ENCODE results near the gene CPOX. TPM values are rescaled to one million over a fixed set of nuclear protein-coding genes. Genes with fewer than 3 reads are reported as not detected.

CPOX gene
- total RNA-seq, 1 experiment from 2014 or later: 28.3 TPM

DNA sequence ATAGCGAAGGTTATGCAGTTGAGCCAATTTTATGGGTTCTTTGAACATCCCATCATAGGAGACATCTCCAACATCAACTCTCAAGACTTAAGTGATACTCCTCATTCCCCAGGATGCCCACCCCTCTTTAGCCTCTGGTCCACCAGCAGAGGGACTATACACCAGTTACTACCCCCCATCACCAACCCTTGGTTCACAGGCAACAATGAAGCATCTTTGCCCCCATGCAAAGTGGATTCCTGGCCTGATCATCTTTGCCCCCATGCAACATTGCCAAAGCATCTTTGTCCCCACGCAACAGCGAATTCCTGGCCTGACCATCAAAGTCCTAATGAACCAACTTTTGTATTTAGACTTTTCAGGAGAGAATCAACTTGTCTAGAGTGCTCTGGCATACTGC is 42.6 kb downstream of the CPOX start:
- H3K4me3 ChIP-seq: no peak overlapping the region
- H3K36me3 ChIP-seq: no peaks in the 10 kb centered on the region
- no peaks in the 10 kb centered on the region; the same call in 1 of the 2 replicates for H3K4me1 ChIP-seq
- no peak overlapping the region for H3K27ac ChIP-seq
- H3K27me3 ChIP-seq: peaks cover 7% of the 10 kb centered on the region; the same call in 1 of the 2 replicates
- H3K9me3 ChIP-seq (replicated peaks): no peaks in the 10 kb centered on the region
- DNase-seq: no peak

DNA sequence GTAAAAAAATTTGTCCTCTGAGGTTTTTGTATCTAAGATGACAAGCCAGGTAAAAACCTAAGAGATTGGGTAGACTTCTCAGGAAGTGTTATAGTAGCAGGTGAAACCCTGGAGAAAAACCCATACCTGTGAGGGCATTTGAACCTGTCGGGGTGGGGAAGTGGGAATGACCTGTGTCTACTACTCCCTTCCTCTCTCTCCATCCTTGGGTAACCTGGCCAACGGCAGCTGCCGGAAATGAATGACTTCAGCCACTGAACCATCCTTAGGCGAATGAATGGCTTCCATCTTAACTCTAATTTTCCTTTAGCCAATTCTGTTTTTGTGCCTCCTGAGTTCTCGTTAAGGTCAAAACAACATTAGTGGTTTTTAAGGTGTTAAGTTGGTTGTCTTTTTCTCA is 44.9 kb downstream of the CPOX start:
- Histone ChIP-seq H3K9me3 (replicated peaks) (no peaks in the 10 kb centered on the region), H3K27ac (no peak overlapping the region), H3K4me1 (no peaks in the 10 kb centered on the region), H3K27me3 (peaks cover 3% of the 10 kb centered on the region; the same call in 1 of the 2 replicates), H3K36me3 (no peaks in the 10 kb centered on the region), H3K4me3 (no peak overlapping the region)
- no peak for DNase-seq

DNA sequence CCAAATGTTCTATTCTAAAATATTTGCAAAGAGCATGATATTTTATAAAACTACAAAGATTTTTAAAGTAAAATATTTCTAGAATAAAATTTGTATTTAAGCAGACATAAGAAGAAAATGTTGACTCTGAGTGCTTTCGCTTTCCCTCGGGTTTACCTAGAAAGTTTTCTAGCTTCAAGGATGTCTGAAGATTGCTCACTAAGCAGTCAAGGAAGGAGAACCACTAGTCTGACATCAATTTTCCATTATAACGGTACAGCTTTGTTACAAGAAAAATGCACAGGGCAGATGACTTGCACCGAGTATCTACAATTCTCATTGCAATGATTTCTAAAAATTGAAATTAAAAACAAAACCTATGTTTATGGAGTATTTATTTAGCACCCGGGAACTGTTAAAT is 47.5 kb downstream of the CPOX start:
- H3K4me3 ChIP-seq: no peak overlapping the region
- no peak overlapping the region for H3K27ac ChIP-seq
- H3K27me3 ChIP-seq: no peaks in the 10 kb centered on the region; the same call in 1 of the 2 replicates
- no peaks in the 10 kb centered on the region for H3K9me3 ChIP-seq (replicated peaks)
- no peaks in the 10 kb centered on the region for H3K4me1 ChIP-seq
- H3K36me3 ChIP-seq: no peaks in the 10 kb centered on the region
- no peak for DNase-seq

DNA sequence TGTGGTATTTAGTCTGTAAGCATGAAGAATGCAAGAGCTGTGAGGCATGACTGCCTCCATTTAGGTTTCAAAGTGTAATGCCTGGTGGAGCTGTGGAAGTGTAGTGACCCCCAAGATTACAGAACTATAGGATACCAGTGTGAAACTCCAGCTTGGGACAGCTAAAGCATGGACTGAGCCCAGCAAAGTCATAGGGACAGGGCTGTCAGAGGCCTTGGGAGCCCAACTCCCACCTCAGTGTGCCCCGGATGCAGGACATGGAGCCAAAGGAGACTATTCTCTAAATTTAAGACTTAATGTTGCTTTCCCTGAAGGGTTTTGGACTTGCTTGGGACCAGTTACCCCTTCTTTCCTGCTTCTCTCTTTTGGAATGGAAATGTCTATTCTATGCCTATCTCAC is 50.8 kb downstream of the CPOX start:
- Histone ChIP-seq H3K27me3 (no peaks in the 10 kb centered on the region; the same call in 1 of the 2 replicates), H3K4me3 (no peak overlapping the region), H3K9me3 (replicated peaks) (no peaks in the 10 kb centered on the region), H3K27ac (no peak overlapping the region), H3K4me1 (peaks cover 4% of the 10 kb centered on the region; the same call in 1 of the 2 replicates), H3K36me3 (no peaks in the 10 kb centered on the region)
- DNase-seq: no peak

DNA sequence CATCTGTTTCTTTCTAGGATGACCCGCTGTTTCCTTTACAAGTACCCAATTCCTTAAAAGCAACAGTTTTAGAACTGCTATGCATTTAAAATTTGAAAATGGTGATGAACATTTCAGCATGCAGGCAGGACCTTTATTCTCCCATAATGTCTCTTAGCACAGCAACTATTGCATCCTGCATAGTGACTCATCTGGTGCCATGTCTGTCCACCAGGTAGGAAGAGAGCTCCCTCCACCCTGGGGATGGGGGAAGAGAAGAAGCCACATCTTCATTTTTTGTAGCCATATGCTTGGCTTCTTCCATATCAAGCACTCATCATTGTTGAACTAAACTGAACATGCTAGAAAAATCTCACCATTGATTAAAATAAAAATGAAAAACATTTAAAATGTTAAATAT is 51.7 kb downstream of the CPOX start:
- Histone ChIP-seq H3K9me3 (replicated peaks) (no peaks in the 10 kb centered on the region), H3K4me1 (peaks cover 4% of the 10 kb centered on the region; the same call in 1 of the 2 replicates), H3K27me3 (no peaks in the 10 kb centered on the region; the same call in 1 of the 2 replicates), H3K27ac (no peak overlapping the region), H3K36me3 (no peaks in the 10 kb centered on the region), H3K4me3 (no peak overlapping the region)
- DNase-seq: no peak

DNA sequence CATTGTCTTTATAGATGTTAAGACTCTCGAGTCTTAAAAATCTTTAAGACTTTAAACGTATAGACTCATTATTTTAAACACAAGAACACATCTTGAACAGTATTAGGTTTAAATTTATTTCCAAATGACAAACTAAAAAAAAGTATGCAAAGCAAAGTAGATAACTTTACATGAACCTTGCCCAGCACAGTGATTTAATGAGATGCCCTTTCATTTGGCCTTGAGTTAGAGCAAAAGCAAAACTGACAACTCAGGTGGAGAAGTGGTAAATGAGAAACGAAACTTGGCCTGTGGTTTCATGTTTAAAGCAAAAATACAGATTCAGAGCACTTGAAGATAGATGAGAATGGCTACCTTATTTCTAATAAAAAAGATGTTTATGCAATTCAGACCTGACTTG is 53.1 kb downstream of the CPOX start:
- Histone ChIP-seq H3K27ac (no peak overlapping the region), H3K9me3 (replicated peaks) (no peaks in the 10 kb centered on the region), H3K4me1 (peaks cover 4% of the 10 kb centered on the region; the same call in 1 of the 2 replicates), H3K4me3 (no peak overlapping the region), H3K27me3 (no peaks in the 10 kb centered on the region; the same call in 1 of the 2 replicates), H3K36me3 (no peaks in the 10 kb centered on the region)
- DNase-seq: no peak

DNA sequence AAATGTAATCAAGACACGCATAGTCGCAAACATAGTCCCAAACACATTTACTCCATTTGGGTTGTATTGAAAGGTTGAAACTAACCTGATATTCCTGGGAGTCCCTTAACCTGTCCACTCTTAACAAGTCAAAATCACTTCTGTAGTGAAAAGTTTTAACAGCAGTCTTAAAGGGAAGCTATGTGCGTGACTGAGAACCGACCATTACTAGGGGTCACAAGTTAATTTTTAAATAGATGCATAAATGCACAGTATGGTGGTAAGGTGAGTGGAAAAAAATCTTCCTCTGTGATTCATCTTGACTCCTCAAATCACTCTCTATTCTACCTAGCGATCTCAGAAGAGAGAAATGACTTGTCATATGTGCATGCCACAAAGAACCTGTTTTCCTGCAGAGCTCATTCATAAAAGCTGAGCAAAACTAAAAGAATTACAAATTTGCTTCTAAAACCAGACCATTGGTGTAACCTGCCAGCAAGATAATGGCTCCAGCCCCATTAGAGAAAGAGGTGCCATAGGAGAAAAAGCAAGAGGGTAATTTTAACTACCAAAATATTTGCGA is 56.9 kb downstream of the CPOX start:
- no peak for DNase-seq
- Histone ChIP-seq H3K27ac (no peak overlapping the region), H3K4me3 (no peak overlapping the region), H3K4me1 (peaks cover 4% of the 10 kb centered on the region; the same call in 1 of the 2 replicates), H3K36me3 (no peaks in the 10 kb centered on the region), H3K27me3 (no peaks in the 10 kb centered on the region), H3K9me3 (replicated peaks) (no peaks in the 10 kb centered on the region)

DNA sequence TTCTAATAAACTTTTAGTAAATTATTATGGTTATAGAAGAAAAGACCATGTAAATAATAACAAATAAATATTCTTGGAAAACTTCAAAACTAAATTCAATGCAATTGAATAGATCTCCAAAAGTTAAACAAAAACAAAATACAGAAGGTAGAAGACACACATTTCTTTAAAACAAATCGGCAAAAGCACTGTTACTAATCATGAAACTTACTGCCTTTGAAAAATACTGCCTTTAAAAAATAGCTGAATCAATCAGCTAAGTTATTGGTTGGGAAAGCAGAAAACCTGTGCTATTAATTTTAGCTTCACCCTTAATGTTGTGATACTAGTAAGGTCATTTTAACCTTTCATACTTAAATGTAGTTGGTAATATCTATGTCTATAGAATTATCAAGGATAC is 58.7 kb downstream of the CPOX start:
- Histone ChIP-seq H3K27me3 (no peaks in the 10 kb centered on the region), H3K27ac (no peak overlapping the region), H3K4me3 (no peak overlapping the region), H3K36me3 (no peaks in the 10 kb centered on the region), H3K9me3 (replicated peaks) (no peaks in the 10 kb centered on the region), H3K4me1 (peaks cover 4% of the 10 kb centered on the region; the same call in 1 of the 2 replicates)
- DNase-seq: no peak

DNA sequence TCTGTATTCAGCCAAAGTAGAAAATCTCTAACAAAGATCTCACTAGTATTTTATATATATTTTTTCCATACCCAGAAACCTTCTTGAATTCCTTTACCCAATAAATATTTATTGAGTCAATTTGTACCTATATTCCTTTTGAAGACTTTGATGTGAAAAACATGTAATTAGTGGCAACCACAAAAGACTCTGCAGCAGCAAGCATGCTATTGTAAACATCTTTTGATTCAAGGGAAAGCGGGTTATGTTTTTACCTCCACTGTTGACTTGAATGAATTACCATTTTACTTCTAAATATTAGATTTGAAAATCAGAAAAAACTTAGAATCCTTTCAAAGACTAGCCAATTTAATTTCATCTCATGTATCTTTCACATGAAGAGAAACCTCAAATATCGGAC is 59.2 kb downstream of the CPOX start:
- DNase-seq: no peak
- peaks cover 4% of the 10 kb centered on the region; the same call in 1 of the 2 replicates for H3K4me1 ChIP-seq
- no peaks in the 10 kb centered on the region for H3K36me3 ChIP-seq
- no peaks in the 10 kb centered on the region for H3K9me3 ChIP-seq (replicated peaks)
- H3K4me3 ChIP-seq: no peak overlapping the region
- H3K27ac ChIP-seq: no peak overlapping the region
- no peaks in the 10 kb centered on the region for H3K27me3 ChIP-seq

DNA sequence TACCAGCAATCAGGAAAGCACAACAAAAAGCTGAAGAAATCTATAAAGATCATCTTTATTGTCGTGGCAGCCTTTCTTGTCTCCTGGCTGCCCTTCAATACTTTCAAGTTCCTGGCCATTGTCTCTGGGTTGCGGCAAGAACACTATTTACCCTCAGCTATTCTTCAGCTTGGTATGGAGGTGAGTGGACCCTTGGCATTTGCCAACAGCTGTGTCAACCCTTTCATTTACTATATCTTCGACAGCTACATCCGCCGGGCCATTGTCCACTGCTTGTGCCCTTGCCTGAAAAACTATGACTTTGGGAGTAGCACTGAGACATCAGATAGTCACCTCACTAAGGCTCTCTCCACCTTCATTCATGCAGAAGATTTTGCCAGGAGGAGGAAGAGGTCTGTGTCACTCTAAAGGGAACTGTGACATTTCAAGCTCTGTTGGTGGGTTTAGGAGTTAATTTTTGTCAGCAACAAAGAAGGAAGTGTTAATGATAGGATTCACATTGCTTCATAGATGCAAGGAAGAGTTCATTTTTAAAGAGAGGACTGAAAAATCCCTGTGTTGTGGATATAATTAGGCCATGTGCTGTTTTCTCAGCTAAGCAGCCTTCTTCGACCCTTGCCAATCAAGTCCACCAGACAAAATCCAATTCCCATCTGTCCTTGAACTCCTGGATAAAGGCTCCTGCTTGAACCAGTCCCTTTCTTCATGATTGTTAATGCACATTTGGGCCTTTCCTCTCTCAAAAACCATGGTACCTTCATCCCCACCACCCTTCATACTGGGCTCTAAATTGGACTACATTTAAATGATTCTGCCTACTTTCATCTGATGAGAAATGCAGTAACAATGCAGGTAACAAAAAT is 60.5 kb downstream of the CPOX start:
- Histone ChIP-seq H3K36me3 (no peaks in the 10 kb centered on the region), H3K4me1 (no peaks in the 10 kb centered on the region), H3K27me3 (no peaks in the 10 kb centered on the region), H3K9me3 (replicated peaks) (no peaks in the 10 kb centered on the region), H3K4me3 (no peak overlapping the region), H3K27ac (no peak overlapping the region)
- DNase-seq: no peak

DNA sequence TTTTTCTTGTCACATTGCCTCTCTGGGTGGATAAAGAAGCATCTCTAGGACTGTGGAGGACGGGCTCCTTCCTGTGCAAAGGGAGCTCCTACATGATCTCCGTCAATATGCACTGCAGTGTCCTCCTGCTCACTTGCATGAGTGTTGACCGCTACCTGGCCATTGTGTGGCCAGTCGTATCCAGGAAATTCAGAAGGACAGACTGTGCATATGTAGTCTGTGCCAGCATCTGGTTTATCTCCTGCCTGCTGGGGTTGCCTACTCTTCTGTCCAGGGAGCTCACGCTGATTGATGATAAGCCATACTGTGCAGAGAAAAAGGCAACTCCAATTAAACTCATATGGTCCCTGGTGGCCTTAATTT is 61.2 kb downstream of the CPOX start:
- H3K27me3 ChIP-seq: no peaks in the 10 kb centered on the region
- no peak overlapping the region for H3K4me3 ChIP-seq
- no peak for DNase-seq
- H3K9me3 ChIP-seq (replicated peaks): no peaks in the 10 kb centered on the region
- no peak overlapping the region for H3K27ac ChIP-seq
- no peaks in the 10 kb centered on the region for H3K36me3 ChIP-seq
- no peaks in the 10 kb centered on the region for H3K4me1 ChIP-seq

DNA sequence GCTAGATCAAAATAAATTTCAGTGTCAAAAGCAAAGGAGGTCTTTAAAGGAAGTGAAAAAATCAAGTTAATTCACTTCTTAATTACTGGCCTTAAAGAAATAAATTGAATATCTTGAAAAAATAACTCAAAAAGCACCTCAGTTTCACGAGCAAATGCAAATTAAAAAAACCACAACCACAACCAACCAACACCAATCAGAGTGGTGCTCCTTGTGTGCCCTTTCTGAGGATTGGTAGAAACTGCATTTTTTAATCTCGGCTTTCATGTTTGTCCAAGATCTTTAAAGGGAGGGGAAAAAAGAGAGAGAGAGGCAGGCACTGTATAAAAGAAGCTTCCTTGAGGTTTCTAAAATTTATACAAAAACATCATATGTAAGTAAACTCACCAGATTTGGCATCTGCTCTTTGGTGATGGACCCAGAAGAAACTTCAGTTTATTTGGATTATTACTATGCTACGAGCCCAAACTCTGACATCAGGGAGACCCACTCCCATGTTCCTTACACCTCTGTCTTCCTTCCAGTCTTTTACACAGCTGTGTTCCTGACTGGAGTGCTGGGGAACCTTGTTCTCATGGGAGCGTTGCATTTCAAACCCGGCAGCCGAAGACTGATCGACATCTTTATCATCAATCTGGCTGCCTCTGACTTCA is 61.7 kb downstream of the CPOX start, which contains the start of gene GPR15:
GPR15 (plus strand) TSS at position 357 of the 653 bp plus-strand sequence; CDS start at position 413, 56 bp downstream.
- no peaks in the 10 kb centered on the region for H3K36me3 ChIP-seq

DNA sequence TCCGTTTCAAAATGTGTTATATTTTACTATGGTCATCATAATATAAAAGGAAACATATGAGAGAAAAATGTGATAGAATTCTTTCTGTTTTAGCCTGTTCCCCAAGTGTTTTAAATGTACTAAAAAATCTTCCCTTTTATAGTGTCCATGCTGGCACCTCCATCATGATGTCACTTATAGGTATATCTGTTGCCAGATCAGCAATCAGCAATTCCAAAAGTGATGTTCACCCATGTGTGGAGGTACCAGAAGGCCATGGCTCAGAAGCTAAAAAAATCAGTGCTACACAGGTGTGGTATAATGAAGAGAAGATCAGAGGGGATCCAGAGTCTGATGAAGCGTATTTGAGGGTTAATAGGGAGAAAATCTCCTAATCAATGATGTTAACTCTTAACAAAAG is 62.7 kb downstream of the CPOX start:
- Histone ChIP-seq H3K4me1 (no peaks in the 10 kb centered on the region), H3K9me3 (replicated peaks) (no peaks in the 10 kb centered on the region), H3K27me3 (no peaks in the 10 kb centered on the region), H3K36me3 (no peaks in the 10 kb centered on the region), H3K4me3 (no peak overlapping the region), H3K27ac (no peak overlapping the region)
- no peak for DNase-seq

More for the DNA sequence above, 61.7 kb downstream of the CPOX start, which contains the start of gene GPR15:
- Histone ChIP-seq H3K4me1 (no peaks in the 10 kb centered on the region), H3K27me3 (no peaks in the 10 kb centered on the region), H3K27ac (no peak within 1 kb of the TSS), H3K9me3 (replicated peaks) (no peaks in the 10 kb centered on the region), H3K4me3 (no peak within 1 kb of the TSS)
- no peak for DNase-seq

DNA sequence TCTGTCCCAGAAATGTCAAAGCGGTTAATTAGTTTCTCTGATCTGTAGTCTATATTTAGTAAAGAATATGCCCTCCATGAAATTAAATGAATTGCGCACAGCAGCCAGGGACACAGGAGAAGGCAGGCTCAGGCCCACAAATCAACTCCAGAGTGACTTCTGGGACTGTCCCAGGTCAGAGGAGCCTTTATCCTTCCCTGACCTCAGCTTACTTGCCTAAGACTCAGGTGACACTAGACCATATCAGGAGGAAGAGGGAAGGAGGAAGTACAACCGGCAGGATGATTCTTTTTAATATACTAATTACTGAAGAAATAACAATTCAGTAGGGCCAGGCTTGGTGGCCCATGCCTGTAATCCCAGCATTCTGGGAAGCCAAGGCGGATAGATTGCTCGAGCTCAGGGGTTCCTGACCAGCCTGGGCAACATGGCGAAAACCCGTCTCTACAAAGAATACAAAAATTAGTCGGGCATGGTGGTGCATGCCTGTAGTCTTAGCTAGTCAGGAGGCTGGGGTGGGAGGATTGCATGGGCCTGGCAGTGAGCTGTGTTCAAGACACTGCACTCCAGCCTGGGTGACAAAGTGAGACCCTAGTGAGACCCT is 63.5 kb downstream of the CPOX start:
- no peaks in the 10 kb centered on the region for H3K4me1 ChIP-seq
- DNase-seq: no peak

More for the DNA sequence above, 63.5 kb downstream of the CPOX start:
- no peaks in the 10 kb centered on the region for H3K27me3 ChIP-seq
- no peaks in the 10 kb centered on the region for H3K9me3 ChIP-seq (replicated peaks)
- no peak overlapping the region for H3K27ac ChIP-seq
- H3K36me3 ChIP-seq: no peaks in the 10 kb centered on the region
- no peak overlapping the region for H3K4me3 ChIP-seq
